ENCODE data around the gene MPDZ.
"Not testable (repeated sequence)": the region's sequence is repeated elsewhere in the genome, so short reads cannot be mapped to it uniquely, and the experiment has no call there.

Gene MPDZ

GRCh38 chr9:13266167-13266566 lies 13.3 kb downstream of the MPDZ start:
- Histone ChIP-seq H3K4me3 (ENCODE audit: extremely low read depth, insufficient read depth, low read length, poor library complexity, severe bottlenecking) (no peak overlapping the region), H3K4me1 (ENCODE audit: control insufficient read depth, insufficient read depth, low read length, poor library complexity, severe bottlenecking) (peaks cover 41% of the 10 kb centered on the region), H3K27ac (ENCODE audit: low read depth, low read length, severe bottlenecking) (peak overlapping the region; percentile 46), H3K36me3 (ENCODE audit: control insufficient read depth, insufficient read depth, low read length) (peaks cover 19% of the 10 kb centered on the region), H3K9me3 (ENCODE audit: control insufficient read depth, low read length) (no peaks in the 10 kb centered on the region)
- no CpG with 5 or more reads among the region's 2 CpGs for WGBS, 2 experiments (ENCODE audit: insufficient coverage in 2 of 2)

- peaks cover 39% of the 10 kb centered on the region for H3K4me1 ChIP-seq (ENCODE audit: control insufficient read depth, insufficient read depth, low read length, poor library complexity, severe bottlenecking)
- no peak overlapping the region for H3K4me3 ChIP-seq (ENCODE audit: extremely low read depth, insufficient read depth, low read length, poor library complexity, severe bottlenecking)
- H3K36me3 ChIP-seq (ENCODE audit: control insufficient read depth, insufficient read depth, low read length) = peaks cover 26% of the 10 kb centered on the region
Measured at GRCh38 chr9:13264788-13265187, 14.7 kb downstream of the MPDZ start.

DNA sequence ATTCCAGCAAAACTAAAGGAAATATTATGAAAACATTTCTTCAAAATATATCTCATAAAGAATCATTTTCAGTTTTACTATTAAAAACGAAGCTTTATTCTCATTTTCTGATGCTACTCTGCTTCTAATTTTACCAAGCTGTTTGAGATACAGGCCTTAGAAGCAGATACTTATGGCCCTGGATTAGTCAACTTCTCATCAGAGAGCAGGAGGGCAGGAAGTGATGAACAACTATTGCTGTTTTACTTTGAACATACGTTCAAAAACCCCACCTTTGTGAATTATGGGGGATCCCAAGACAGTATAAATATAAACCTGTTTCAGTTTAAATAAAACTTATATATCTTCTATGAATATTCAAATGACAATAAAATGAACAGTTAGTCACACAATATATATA lies 16.0 kb downstream of the MPDZ start:
- Histone ChIP-seq H3K27ac (ENCODE audit: low read depth, low read length, severe bottlenecking) (no peak overlapping the region), H3K36me3 (ENCODE audit: control insufficient read depth, insufficient read depth, low read length) (peaks cover 32% of the 10 kb centered on the region), H3K9me3 (ENCODE audit: control insufficient read depth, low read length) (no peaks in the 10 kb centered on the region), H3K4me1 (ENCODE audit: control insufficient read depth, insufficient read depth, low read length, poor library complexity, severe bottlenecking) (peaks cover 26% of the 10 kb centered on the region), H3K4me3 (ENCODE audit: extremely low read depth, insufficient read depth, low read length, poor library complexity, severe bottlenecking) (no peak overlapping the region)
- WGBS, 2 experiments (ENCODE audit: insufficient coverage in 2 of 2) = no CpG with 5 or more reads among the region's 2 CpGs

More at GRCh38 chr9:13264788-13265187, 14.7 kb downstream of the MPDZ start:
- Histone ChIP-seq H3K9me3 (ENCODE audit: control insufficient read depth, low read length) (no peaks in the 10 kb centered on the region), H3K27ac (ENCODE audit: low read depth, low read length, severe bottlenecking) (no peak overlapping the region)

- 91 to 100% methylated on average over 1 to 2 of the region's 4 CpGs for WGBS, 2 experiments (ENCODE audit: insufficient coverage in 2 of 2)
- no peak overlapping the region for H3K27ac ChIP-seq (ENCODE audit: low read depth, low read length, severe bottlenecking)
- peaks cover 16% of the 10 kb centered on the region for H3K9me3 ChIP-seq (ENCODE audit: control insufficient read depth, low read length)
- no peaks in the 10 kb centered on the region for H3K4me1 ChIP-seq (ENCODE audit: control insufficient read depth, insufficient read depth, low read length, poor library complexity, severe bottlenecking)
- no peak overlapping the region for H3K4me3 ChIP-seq (ENCODE audit: extremely low read depth, insufficient read depth, low read length, poor library complexity, severe bottlenecking)
- H3K36me3 ChIP-seq (ENCODE audit: control insufficient read depth, insufficient read depth, low read length) = peaks cover 42% of the 10 kb centered on the region
Measured at GRCh38 chr9:13252852-13253251, 26.6 kb downstream of the MPDZ start.

GRCh38 chr9:13244181-13244580 lies 35.3 kb downstream of the MPDZ start:
- WGBS, 2 experiments (ENCODE audit: insufficient coverage in 2 of 2) = 67% methylated on average over 1 of the region's 3 CpGs; no CpG with 5 or more reads in 1 of the 2 experiments
- Histone ChIP-seq H3K9me3 (ENCODE audit: control insufficient read depth, low read length) (no peaks in the 10 kb centered on the region), H3K27ac (ENCODE audit: low read depth, low read length, severe bottlenecking) (no peak overlapping the region), H3K4me1 (ENCODE audit: control insufficient read depth, insufficient read depth, low read length, poor library complexity, severe bottlenecking) (no peaks in the 10 kb centered on the region), H3K36me3 (ENCODE audit: control insufficient read depth, insufficient read depth, low read length) (peaks cover 40% of the 10 kb centered on the region), H3K4me3 (ENCODE audit: extremely low read depth, insufficient read depth, low read length, poor library complexity, severe bottlenecking) (no peak overlapping the region)

GRCh38 chr9:13241283-13241682 lies 38.2 kb downstream of the MPDZ start:
- H3K4me3 ChIP-seq (ENCODE audit: extremely low read depth, insufficient read depth, low read length, poor library complexity, severe bottlenecking) = no peak overlapping the region
- no peaks in the 10 kb centered on the region for H3K4me1 ChIP-seq (ENCODE audit: control insufficient read depth, insufficient read depth, low read length, poor library complexity, severe bottlenecking)
- WGBS, 2 experiments (ENCODE audit: insufficient coverage in 2 of 2) = no CpG with 5 or more reads among the region's 2 CpGs
- no peaks in the 10 kb centered on the region for H3K9me3 ChIP-seq (ENCODE audit: control insufficient read depth, low read length)
- peaks cover 34% of the 10 kb centered on the region for H3K36me3 ChIP-seq (ENCODE audit: control insufficient read depth, insufficient read depth, low read length)
- H3K27ac ChIP-seq (ENCODE audit: low read depth, low read length, severe bottlenecking) = no peak overlapping the region

GRCh38 chr9:13239660-13240059 lies 39.8 kb downstream of the MPDZ start:
- Histone ChIP-seq H3K4me3 (ENCODE audit: extremely low read depth, insufficient read depth, low read length, poor library complexity, severe bottlenecking) (no peak overlapping the region), H3K9me3 (ENCODE audit: control insufficient read depth, low read length) (no peaks in the 10 kb centered on the region), H3K36me3 (ENCODE audit: control insufficient read depth, insufficient read depth, low read length) (peaks cover 24% of the 10 kb centered on the region), H3K4me1 (ENCODE audit: control insufficient read depth, insufficient read depth, low read length, poor library complexity, severe bottlenecking) (no peaks in the 10 kb centered on the region), H3K27ac (ENCODE audit: low read depth, low read length, severe bottlenecking) (no peak overlapping the region)

DNA sequence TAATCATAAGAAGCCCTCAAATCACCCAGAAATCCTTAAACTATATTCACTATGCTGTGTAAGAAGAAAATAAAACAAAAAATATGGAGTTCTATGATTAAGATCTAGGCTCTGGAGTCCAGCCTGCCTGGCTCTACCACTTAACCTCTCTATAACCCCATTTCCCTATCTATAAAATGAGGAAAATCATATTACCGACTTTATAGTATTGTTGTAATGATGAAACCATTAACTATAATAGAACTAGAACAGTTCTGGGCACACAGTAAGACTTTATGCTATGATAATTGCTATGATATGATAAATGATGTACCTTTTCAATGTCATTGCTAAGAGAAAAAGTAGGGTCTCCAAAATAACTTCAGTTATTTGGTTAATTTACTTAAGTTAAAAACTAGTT lies 40.3 kb downstream of the MPDZ start:
- no CpG with 5 or more reads among the region's 1 CpG for WGBS, 2 experiments (ENCODE audit: insufficient coverage in 2 of 2)

GRCh38 chr9:13234932-13235331 lies 44.6 kb downstream of the MPDZ start:
- Histone ChIP-seq H3K9me3 (ENCODE audit: control insufficient read depth, low read length) (no peaks in the 10 kb centered on the region), H3K27ac (ENCODE audit: low read depth, low read length, severe bottlenecking) (no peak overlapping the region), H3K36me3 (ENCODE audit: control insufficient read depth, insufficient read depth, low read length) (peaks cover 7% of the 10 kb centered on the region), H3K4me3 (ENCODE audit: extremely low read depth, insufficient read depth, low read length, poor library complexity, severe bottlenecking) (no peak overlapping the region), H3K4me1 (ENCODE audit: control insufficient read depth, insufficient read depth, low read length, poor library complexity, severe bottlenecking) (no peaks in the 10 kb centered on the region)
- 100% methylated on average over 1 of the region's 1 CpG; no CpG with 5 or more reads in 1 of the 2 experiments for WGBS, 2 experiments (ENCODE audit: insufficient coverage in 2 of 2)

More for the DNA sequence above, 40.3 kb downstream of the MPDZ start:
- H3K4me1 ChIP-seq (ENCODE audit: control insufficient read depth, insufficient read depth, low read length, poor library complexity, severe bottlenecking) = no peaks in the 10 kb centered on the region
- no peak overlapping the region for H3K27ac ChIP-seq (ENCODE audit: low read depth, low read length, severe bottlenecking)
- H3K4me3 ChIP-seq (ENCODE audit: extremely low read depth, insufficient read depth, low read length, poor library complexity, severe bottlenecking) = no peak overlapping the region
- H3K9me3 ChIP-seq (ENCODE audit: control insufficient read depth, low read length) = no peaks in the 10 kb centered on the region
- H3K36me3 ChIP-seq (ENCODE audit: control insufficient read depth, insufficient read depth, low read length) = peaks cover 21% of the 10 kb centered on the region

DNA sequence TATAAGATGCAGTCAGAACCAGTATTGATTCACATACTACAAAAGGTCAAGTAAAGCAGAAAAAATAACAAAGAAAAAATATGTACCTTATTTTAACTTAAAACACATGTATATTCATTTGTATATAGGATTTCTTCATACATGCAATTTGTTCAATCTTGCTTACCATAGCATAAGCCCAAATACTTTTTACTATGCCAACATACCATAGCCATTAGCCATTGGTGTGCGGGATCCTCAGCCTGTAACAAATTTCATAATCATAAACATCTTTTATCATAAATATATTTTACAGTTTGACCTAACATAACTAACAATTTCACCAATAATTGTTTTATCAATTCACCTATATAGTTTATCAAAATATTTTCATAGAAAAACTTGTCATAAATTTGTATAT lies 51.1 kb downstream of the MPDZ start:
- WGBS, 2 experiments (ENCODE audit: insufficient coverage in 2 of 2) = 100% methylated on average over 1 of the region's 1 CpG
- Histone ChIP-seq H3K27ac (ENCODE audit: low read depth, low read length, severe bottlenecking) (no peak overlapping the region), H3K9me3 (ENCODE audit: control insufficient read depth, low read length) (no peaks in the 10 kb centered on the region), H3K4me3 (ENCODE audit: extremely low read depth, insufficient read depth, low read length, poor library complexity, severe bottlenecking) (no peak overlapping the region), H3K36me3 (ENCODE audit: control insufficient read depth, insufficient read depth, low read length) (peaks cover 11% of the 10 kb centered on the region), H3K4me1 (ENCODE audit: control insufficient read depth, insufficient read depth, low read length, poor library complexity, severe bottlenecking) (no peaks in the 10 kb centered on the region)

DNA sequence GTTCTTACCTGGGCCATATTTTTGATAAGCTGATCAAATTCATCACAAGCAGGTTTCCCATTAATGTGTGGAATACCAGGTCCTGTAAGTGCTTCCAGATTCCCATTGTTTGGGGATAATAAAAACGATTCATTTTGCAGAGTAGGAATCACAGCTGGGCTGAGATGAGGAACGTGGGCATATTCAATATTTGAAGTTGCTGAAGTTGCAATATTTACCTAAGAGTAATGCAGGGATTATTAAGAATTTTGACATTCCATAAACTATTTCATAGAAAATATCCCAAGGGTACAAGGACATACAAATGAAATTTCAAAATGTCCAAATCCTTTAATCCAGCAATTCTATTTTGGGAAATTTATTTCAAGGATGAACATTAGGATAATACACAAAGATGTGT lies 55.1 kb downstream of the MPDZ start:
- no peak overlapping the region for H3K27ac ChIP-seq (ENCODE audit: low read depth, low read length, severe bottlenecking)
- H3K36me3 ChIP-seq (ENCODE audit: control insufficient read depth, insufficient read depth, low read length) = peaks cover 37% of the 10 kb centered on the region

GRCh38 chr9:13222733-13223132 lies 56.8 kb downstream of the MPDZ start:
- H3K4me1 ChIP-seq (ENCODE audit: control insufficient read depth, insufficient read depth, low read length, poor library complexity, severe bottlenecking); H3K9me3 ChIP-seq (ENCODE audit: control insufficient read depth, low read length); H3K27ac ChIP-seq (ENCODE audit: low read depth, low read length, severe bottlenecking); H3K4me3 ChIP-seq (ENCODE audit: extremely low read depth, insufficient read depth, low read length, poor library complexity, severe bottlenecking): not testable (repeated sequence)
- H3K36me3 ChIP-seq (ENCODE audit: control insufficient read depth, insufficient read depth, low read length) = peaks cover 41% of the 10 kb centered on the region

More for the DNA sequence above, 55.1 kb downstream of the MPDZ start:
- Histone ChIP-seq H3K4me3 (ENCODE audit: extremely low read depth, insufficient read depth, low read length, poor library complexity, severe bottlenecking) (no peak overlapping the region), H3K4me1 (ENCODE audit: control insufficient read depth, insufficient read depth, low read length, poor library complexity, severe bottlenecking) (no peaks in the 10 kb centered on the region), H3K9me3 (ENCODE audit: control insufficient read depth, low read length) (no peaks in the 10 kb centered on the region)
- WGBS, 2 experiments (ENCODE audit: insufficient coverage in 2 of 2) = 100% methylated on average over 1 of the region's 2 CpGs; no CpG with 5 or more reads in 1 of the 2 experiments
